HPDE6-E6E7 (cell line): Measurements from ENCODE around the gene ANXA6.
"Not testable (repeated sequence)": the region's sequence is repeated elsewhere in the genome, so short reads cannot be mapped to it uniquely, and the experiment has no call there.

Experiments used
- DNase-seq: peaks from one replicate; pipeline ENCODE4 v3.0.0; 2011; ENCODE audit warnings: missing footprints; ENCODE audit errors: extremely low spot score

The ANXA6 gene

GRCh38 chr5:151180291-151180690, 22.7 kb upstream of the ANXA6 start:
- DNase-seq = no peak

- DNase-seq = no peak
Measured at GRCh38 chr5:151179489-151179840, 21.9 kb upstream of the ANXA6 start.

- DNase-seq = no peak
Measured at GRCh38 chr5:151178777-151179488, 21.4 kb upstream of the ANXA6 start.

GRCh38 chr5:151178372-151178771, 20.8 kb upstream of the ANXA6 start:
- DNase-seq = no peak

- DNase-seq = not testable (repeated sequence)
Measured at GRCh38 chr5:151176268-151176667, 18.7 kb upstream of the ANXA6 start.

GRCh38 chr5:151174612-151175101, 17.1 kb upstream of the ANXA6 start:
- DNase-seq = no peak

- no peak for DNase-seq
Measured at GRCh38 chr5:151173711-151174611, 16.4 kb upstream of the ANXA6 start.

- DNase-seq = no peak
Measured at GRCh38 chr5:151171529-151171928, 13.9 kb upstream of the ANXA6 start.

- no peak for DNase-seq
Measured at GRCh38 chr5:151168602-151169344, 11.2 kb upstream of the ANXA6 start.

GRCh38 chr5:151167022-151167421, 9.4 kb upstream of the ANXA6 start:
- no peak for DNase-seq

GRCh38 chr5:151164687-151165392, 7.3 kb upstream of the ANXA6 start:
- peak; percentile 80 for DNase-seq

GRCh38 chr5:151162776-151163175, 5.2 kb upstream of the ANXA6 start:
- DNase-seq = no peak

GRCh38 chr5:151159649-151160373, 2.2 kb upstream of the ANXA6 start:
- DNase-seq = no peak

GRCh38 chr5:151158287-151158661, 695 bp upstream of the ANXA6 start:
- no peak for DNase-seq

- DNase-seq = no peak
Measured at GRCh38 chr5:151156507-151157420, 815 bp downstream of the ANXA6 start.

GRCh38 chr5:151155775-151156506, 1.6 kb downstream of the ANXA6 start:
- no peak for DNase-seq

- no peak for DNase-seq
Measured at GRCh38 chr5:151154931-151155774, 2.4 kb downstream of the ANXA6 start.

- DNase-seq = no peak
Measured at GRCh38 chr5:151153766-151154272, 3.8 kb downstream of the ANXA6 start.
